CD4-positive, alpha-beta T cell (primary cell): ENCODE measurements around the gene MYO3B. TPM values are rescaled to one million over a fixed set of nuclear protein-coding genes. Genes with fewer than 3 reads are reported as not detected.

ENCODE experiments used
- ATAC-seq: fragments of 200-7000 bp; cut with Tn5 transposase; one replicate; pipeline ENCODE4 v1.10.0; 2022; ENCODE audit warnings: mild to moderate bottlenecking; ENCODE audit not compliant: poor library complexity
- CTCF ChIA-PET: fragments of 350-600 bp; sonication (Branson Sonifier 250); formaldehyde crosslinking; loops from one replicate; lab custom pipeline; 2021; ENCODE audit warnings: antibody characterized with exemption, inconsistent platforms; lab: Charles Lee
- POLR2A ChIA-PET: fragments of 350-600 bp; sonication (Branson Sonifier 250); formaldehyde crosslinking; loops from one replicate; lab custom pipeline; 2021; ENCODE audit warnings: antibody characterized with exemption, inconsistent platforms; lab: Charles Lee
- DNase-seq, 14 experiments: peaks; one replicate each; pipeline ENCODE4 v3.0.0-alpha.2; 2013 to 2020; ENCODE audit warnings: mixed read lengths in 2 of 14
- H3K27ac ChIP-seq, 2 donors: one replicate each; pipeline versions ENCODE4 v1.5.1 to v1.7.0; 2013; ENCODE audit warnings: low read length in 2 of 2, low read depth in 1 of 2, mild to moderate bottlenecking in 1 of 2
- H3K27me3 ChIP-seq, 2 experiments: 1 replicate in 1 of 2; 2 replicates in 1 of 2; pipeline versions ENCODE4 v1.6.1 to v1.7.0; 2013; ENCODE audit warnings: low read length in 2 of 2, control low read depth in 1 of 2, mild to moderate bottlenecking in 1 of 2, moderate library complexity in 1 of 2; ENCODE audit not compliant: insufficient read depth in 2 of 2, control insufficient read depth in 1 of 2
- H3K36me3 ChIP-seq: one replicate; pipeline ENCODE4 v1.6.1; 2013; ENCODE audit warnings: low read length, control low read depth; ENCODE audit not compliant: insufficient read depth
- H3K4me1 ChIP-seq: one replicate; pipeline ENCODE4 v1.6.1; 2013; ENCODE audit warnings: low read length, control low read depth; ENCODE audit not compliant: insufficient read depth
- H3K4me3 ChIP-seq: one replicate; pipeline ENCODE4 v1.5.1; 2013; ENCODE audit warnings: mild to moderate bottlenecking, low read length, moderate library complexity
- H3K9me3 ChIP-seq, 2 experiments: 1 replicate in 1 of 2; 2 replicates in 1 of 2; pipeline versions ENCODE4 v1.6.1 to v1.7.0; 2013; ENCODE audit warnings: low read length in 2 of 2, mild to moderate bottlenecking in 2 of 2, control low read depth in 1 of 2, moderate library complexity in 1 of 2; ENCODE audit not compliant: control insufficient read depth in 1 of 2, insufficient read depth in 1 of 2
- H3K27ac Mint-ChIP-seq: one replicate; pipeline ENCODE4 v1.8.0; 2020; ENCODE audit warnings: mixed read lengths
- H3K27me3 Mint-ChIP-seq: one replicate; pipeline ENCODE4 v1.8.0; 2021; ENCODE audit warnings: mixed read lengths
- H3K36me3 Mint-ChIP-seq: one replicate; pipeline ENCODE4 v1.8.0; 2021; ENCODE audit warnings: low read depth, mixed read lengths
- H3K4me1 Mint-ChIP-seq: one replicate; pipeline ENCODE4 v1.8.0; 2021; ENCODE audit warnings: low read depth, mixed read lengths
- H3K4me3 Mint-ChIP-seq: one replicate; pipeline ENCODE4 v1.8.0; 2020; ENCODE audit warnings: mild to moderate bottlenecking, mixed read lengths
- H3K9me3 Mint-ChIP-seq: one replicate; pipeline ENCODE4 v1.8.0; 2020; ENCODE audit warnings: mixed read lengths
- intact Hi-C, 2 experiments: fragments of 100-400 bp; cut with DNase I in 1 of 2; cut with micrococcal nuclease in 1 of 2; formaldehyde crosslinking; loops; one replicate each; pipeline versions ENCODE4 v1.15.1 to v1.9.0; 2023 to 2025; cut with DNase I, micrococcal nuclease
- total RNA-seq, 174 experiments: library from RNA in 2 of 174; stranded (reverse) in 2 of 174; gene quantifications; one replicate each; pipeline ENCODE4 v1.2.3 and lab custom pipeline; 2021 to 2026
- TF ChIP-seq, protein P1 (sequence below): fragments of 200-600 bp; IDR thresholded peaks from one replicate; pipeline ENCODE4 v1.8.0; 2022; ENCODE audit warnings: antibody characterized with exemption, mild to moderate bottlenecking

The MYO3B gene
- total RNA-seq, 2 experiments from 2014 or later, result not detected

DNA sequence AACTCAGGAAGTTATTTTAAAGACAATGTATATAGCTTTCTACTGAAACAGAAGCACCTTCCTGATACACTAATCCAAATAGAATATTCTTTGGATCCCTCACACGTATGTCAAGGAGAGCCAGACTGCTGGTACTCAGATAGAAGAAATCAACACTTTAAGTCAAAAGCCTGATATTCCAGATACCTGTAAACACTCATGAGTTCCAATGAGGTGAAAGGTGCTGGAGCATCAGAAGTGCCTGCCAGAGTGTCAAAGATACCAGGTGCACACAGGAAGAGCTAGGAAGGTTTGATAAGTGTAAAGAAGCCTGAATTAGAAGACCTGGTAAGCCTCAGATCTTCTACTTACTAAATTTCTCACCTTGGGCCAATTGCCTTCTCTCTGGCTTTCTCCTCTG, 310.9 kb downstream of the MYO3B start:
- ATAC-seq (no peak), DNase-seq (no peak)
- H3K4me3 ChIP-seq, result no peak overlapping the region
- H3K9me3 Mint-ChIP-seq, result no peaks in the 10 kb centered on the region
- H3K4me1 Mint-ChIP-seq, result no peaks in the 10 kb centered on the region
- no peaks in the 10 kb centered on the region for H3K4me1 ChIP-seq
- H3K36me3 ChIP-seq, result no peaks in the 10 kb centered on the region
- CTCF ChIA-PET, result no interaction called here
- H3K36me3 Mint-ChIP-seq, result no peaks in the 10 kb centered on the region
- H3K27ac ChIP-seq, result no peak overlapping the region
- H3K27me3 Mint-ChIP-seq, result peaks cover 16% of the 10 kb centered on the region
- H3K4me3 Mint-ChIP-seq, result no peak overlapping the region
- H3K27me3 ChIP-seq, result peaks cover 0 to 4% of the 10 kb centered on the region in 2 experiments
- no peaks in the 10 kb centered on the region for H3K9me3 ChIP-seq
- intact Hi-C loops, result no loop called here
- no peak overlapping the region for H3K27ac Mint-ChIP-seq
- POLR2A ChIA-PET, result no interaction called here
- TF ChIP-seq, protein P1, sequence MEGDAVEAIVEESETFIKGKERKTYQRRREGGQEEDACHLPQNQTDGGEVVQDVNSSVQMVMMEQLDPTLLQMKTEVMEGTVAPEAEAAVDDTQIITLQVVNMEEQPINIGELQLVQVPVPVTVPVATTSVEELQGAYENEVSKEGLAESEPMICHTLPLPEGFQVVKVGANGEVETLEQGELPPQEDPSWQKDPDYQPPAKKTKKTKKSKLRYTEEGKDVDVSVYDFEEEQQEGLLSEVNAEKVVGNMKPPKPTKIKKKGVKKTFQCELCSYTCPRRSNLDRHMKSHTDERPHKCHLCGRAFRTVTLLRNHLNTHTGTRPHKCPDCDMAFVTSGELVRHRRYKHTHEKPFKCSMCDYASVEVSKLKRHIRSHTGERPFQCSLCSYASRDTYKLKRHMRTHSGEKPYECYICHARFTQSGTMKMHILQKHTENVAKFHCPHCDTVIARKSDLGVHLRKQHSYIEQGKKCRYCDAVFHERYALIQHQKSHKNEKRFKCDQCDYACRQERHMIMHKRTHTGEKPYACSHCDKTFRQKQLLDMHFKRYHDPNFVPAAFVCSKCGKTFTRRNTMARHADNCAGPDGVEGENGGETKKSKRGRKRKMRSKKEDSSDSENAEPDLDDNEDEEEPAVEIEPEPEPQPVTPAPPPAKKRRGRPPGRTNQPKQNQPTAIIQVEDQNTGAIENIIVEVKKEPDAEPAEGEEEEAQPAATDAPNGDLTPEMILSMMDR, result no peak

DNA sequence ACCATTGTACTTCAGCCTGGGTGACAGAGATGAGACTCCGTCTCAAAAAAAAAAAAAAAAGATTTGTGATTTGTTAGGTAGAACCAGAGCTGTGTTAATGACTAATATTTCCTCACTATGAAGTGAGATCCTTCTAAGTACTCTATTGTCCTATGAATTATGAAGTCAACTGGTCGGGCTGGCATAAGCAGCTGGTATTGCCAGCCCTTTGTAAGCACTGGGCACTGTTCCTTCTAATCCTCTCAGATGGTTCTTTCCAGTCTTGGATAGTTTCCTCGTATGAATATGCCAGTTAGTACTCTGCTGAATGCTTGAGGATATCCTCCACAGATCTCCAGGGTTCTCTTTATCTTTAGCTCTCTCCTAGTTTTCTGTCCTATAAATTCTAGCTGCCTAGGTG, 314.1 kb downstream of the MYO3B start:
- ChIA-PET CTCF (interaction anchor here (0.7 kb wide), 1 partner anchor 1761 kb away, joined by 3 read pairs; no protein-coding TSS in a partner anchor), POLR2A (no interaction called here)
- Mint-ChIP-seq H3K36me3 (no peaks in the 10 kb centered on the region), H3K9me3 (no peaks in the 10 kb centered on the region), H3K4me1 (no peaks in the 10 kb centered on the region), H3K27ac (no peak overlapping the region), H3K4me3 (no peak overlapping the region), H3K27me3 (peaks cover 32% of the 10 kb centered on the region)
- no peak overlapping the region for H3K27ac ChIP-seq
- DNase-seq, result no peak
- intact Hi-C loops, result no loop called here
- no peaks in the 10 kb centered on the region for H3K9me3 ChIP-seq
- TF ChIP-seq, protein P1, result no peak
- ATAC-seq, result no peak
- no peaks in the 10 kb centered on the region for H3K4me1 ChIP-seq
- H3K36me3 ChIP-seq, result no peaks in the 10 kb centered on the region
- H3K4me3 ChIP-seq, result no peak overlapping the region
- H3K27me3 ChIP-seq, result peaks cover 9 to 13% of the 10 kb centered on the region in 2 experiments

DNA sequence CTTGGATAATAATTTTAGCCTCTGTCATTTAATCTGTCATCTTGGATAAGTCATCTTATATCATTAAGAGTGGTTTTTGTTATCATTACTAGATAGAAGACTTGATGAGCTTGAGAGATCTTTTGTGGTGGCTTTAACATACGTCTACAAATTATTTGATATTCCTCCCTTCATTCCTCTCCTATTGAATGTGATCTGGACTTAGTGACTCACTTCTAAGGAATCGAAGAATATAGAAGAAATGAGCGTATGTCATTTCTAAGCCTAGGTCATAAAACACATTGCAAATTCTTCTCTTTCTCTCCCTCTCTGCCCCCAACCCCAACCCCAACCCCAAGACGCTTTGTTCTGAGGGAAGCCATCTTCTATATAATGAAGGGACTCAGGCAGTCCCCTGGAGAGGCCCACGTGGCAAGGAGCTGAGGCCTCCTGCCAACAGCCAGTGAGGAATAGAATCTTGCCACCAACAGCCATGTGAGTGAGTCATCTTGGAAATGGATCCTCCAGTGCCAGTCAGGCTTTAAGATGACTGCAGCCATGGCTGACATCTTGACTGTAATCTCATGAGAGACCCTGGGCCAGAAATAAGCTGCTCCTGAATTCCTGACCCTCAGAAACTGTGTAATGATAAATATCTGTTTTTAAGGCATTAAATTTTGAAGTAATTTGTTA, 315.6 kb downstream of the MYO3B start:
- no peaks in the 10 kb centered on the region for H3K4me1 Mint-ChIP-seq
- no peak overlapping the region for H3K4me3 Mint-ChIP-seq
- ChIA-PET POLR2A (no interaction called here), CTCF (no interaction called here)
- DNase-seq (no peak), ATAC-seq (no peak)
- H3K27ac Mint-ChIP-seq, result no peak overlapping the region
- intact Hi-C loops, result no loop called here
- peaks cover 9 to 13% of the 10 kb centered on the region in 2 experiments for H3K27me3 ChIP-seq
- H3K36me3 Mint-ChIP-seq, result no peaks in the 10 kb centered on the region
- no peaks in the 10 kb centered on the region for H3K36me3 ChIP-seq
- peaks cover 34% of the 10 kb centered on the region for H3K27me3 Mint-ChIP-seq
- no peak overlapping the region for H3K27ac ChIP-seq
- no peak overlapping the region for H3K4me3 ChIP-seq
- H3K9me3 Mint-ChIP-seq, result no peaks in the 10 kb centered on the region
- TF ChIP-seq, protein P1, result no peak
- no peaks in the 10 kb centered on the region for H3K9me3 ChIP-seq
- H3K4me1 ChIP-seq, result no peaks in the 10 kb centered on the region
